ENCODE data around the gene RMI2.
A peak's percentile ranks its signal among the peaks of the same experiment; 100 is the strongest.

Gene RMI2

DNA sequence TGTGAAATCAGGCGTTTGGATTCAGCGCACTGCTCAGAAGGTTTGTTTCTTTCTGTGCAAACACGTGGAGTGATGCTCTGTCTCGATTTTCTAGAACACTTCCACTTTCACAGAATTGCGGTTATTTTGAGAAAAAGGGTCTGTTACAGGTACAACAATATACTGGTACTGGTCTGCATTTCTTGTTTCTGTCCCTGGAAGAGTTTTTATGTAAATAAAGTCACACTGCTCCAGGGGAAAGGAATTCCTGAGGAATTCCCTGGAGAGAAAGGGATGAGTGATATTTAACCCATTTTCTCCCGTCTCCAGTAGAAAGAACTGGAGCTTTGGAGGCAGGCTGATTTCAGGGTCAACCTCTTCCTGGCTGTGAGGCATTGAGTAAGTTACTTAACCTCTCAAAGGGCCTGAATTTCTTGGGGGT, 16.2 kb upstream of the RMI2 start:
- no peak for DNase-seq

DNA sequence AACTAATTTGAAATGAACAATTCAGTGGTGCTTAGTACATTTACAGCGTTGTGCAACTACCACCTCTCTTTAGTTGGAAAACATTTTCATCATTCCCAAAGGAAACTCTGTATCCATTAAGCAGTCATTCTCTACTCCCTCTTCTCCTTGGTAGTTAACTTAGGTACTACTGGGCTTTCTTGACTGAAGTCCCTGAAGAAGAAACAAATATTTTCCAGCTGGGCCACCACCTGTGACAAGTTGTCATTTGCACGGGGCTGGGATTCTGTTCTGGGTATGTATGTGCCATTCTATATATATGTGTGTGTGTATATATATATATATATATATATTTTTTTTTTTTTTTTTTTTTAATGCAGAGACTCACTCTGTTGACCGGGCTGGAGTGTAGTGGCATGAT, 15.4 kb upstream of the RMI2 start:
- DNase-seq, result no peak

DNA sequence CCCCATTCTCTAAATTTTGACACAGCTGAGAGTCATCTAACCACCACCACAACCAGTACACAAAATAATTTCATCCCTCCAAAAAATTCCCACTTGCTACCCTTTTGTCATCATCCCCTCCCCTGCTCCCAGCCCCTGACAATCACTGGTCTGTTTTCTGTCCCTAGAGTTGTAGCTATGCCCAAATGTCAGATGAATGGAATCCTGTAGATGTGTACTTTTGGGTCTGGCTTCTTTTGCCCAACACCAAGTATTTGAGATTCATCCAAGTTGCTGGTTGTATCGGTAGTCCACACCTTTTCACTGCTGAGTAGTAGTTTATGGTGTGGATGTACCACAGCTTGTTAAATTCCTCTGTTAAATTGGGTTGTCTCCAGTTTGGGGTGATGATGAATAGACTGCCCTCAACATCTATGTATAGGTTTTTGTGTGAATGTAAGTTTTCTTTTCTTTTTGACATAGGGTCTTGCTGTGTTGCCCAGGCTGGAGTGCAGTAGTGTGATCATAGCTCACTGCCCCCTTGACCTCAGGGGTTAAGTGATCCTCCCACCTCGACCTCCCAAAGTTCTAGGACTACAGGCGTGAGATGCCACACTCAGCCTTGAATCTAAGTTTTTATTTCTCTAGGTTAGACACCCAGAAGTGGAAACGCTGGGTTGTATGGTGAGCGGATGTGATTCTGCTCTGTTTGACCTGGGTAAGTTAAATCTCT, 14.6 kb upstream of the RMI2 start:
- no peak for DNase-seq

DNA sequence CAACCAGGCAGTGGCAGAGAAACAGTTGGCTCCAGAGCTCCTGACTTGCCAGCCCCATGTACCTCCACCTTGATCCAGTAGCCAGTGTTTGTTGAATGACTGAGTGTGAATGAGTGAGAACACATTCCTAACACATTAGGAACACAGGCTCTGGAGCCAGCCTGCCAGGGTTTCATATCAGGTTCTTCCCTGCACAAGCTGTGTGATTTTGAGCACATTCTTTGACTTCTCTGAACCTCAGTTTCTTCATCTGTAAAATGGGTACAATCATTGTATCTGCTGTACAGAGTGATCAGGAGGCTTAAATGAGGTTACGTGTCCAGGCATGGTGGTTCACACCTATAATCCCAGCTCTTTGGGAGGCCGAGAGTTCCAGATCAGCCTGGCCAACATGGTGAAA, 13.3 kb upstream of the RMI2 start:
- no peak for DNase-seq

DNA sequence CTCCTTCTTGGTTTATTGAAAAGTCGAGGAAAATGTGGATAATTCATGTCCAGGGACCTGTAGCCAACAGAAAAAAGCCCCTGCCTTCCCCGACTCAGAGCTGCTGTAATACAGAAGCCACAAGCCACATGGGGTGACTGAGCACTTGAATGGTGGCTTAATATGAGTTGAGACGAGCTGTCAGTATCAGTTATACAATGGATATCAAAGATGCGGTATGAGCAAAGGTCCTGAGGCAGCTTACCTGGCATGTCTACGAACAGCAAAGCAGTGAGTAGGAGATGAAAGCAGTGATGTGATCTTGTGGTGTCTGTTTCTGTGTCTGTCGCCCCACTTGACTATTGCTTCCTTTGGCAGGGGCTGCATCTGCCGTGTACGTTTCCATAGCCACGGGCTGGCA, 12.2 kb upstream of the RMI2 start:
- DNase-seq, result no peak

DNA sequence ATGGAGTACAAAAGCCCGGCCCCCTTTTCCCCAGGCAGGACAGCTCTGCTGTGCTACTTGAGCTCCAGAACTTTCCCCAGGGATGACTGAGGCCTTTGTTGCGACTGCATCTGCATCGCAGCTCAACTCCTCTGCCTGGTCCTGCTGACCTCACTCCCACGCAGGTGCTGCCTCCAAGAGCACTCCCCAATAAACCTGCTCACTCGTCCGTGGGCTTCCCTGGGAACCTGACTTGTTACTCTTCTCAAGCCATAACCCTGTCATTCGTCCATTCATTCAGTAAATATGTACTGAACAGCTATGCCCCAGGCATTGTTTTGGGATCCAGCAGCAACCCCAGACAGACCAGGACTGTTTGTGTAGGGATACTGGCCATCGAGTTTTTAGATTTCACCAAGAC, 11.6 kb upstream of the RMI2 start:
- no peak for DNase-seq

DNA sequence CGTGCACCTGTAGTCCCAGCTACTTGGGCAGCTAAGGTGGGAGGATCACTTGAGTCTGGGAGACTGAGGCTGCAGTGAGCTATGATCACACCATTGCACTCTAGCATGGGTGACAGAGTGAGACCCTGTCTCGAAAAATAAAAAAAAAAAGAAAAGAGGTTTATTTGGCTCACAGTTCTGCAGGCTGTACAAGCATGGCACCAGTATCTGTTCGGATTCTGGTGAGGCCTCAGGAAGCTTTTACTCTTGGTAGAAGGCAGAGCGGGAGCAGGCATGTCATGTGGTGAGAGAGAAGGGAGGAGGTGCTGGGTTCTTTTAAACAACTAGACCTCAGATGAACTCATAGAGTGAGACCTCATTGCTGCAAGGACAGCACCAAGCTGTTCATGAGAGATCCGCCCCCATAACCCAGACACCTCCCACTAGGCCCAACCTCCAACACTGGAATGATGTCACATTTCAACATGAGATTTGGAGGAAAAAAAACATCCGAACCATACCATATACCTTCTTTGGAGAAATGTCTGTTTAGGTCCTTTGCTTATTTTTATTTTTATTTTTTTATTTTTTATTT, 10.3 kb upstream of the RMI2 start:
- DNase-seq, result no peak

DNA sequence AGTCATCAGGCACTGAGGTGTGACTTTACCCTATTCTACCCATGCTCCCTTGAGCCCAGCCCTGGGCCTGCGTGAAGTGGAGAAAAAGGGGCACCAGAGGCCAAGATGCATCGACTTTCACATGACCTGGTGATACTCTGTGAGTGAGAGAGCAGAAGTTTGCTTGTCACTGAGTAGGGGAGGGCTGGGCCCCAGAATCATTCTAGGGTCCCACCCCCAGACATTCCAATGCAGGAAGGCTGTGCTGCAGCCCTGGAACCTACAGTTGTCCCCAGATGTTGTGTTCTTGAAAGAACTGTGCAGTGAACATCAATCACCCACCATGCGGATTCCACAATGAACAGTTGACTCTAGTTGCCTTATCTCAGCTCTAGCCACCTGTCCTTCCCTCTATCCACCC, 6.2 kb upstream of the RMI2 start:
- DNase-seq, result no peak

DNA sequence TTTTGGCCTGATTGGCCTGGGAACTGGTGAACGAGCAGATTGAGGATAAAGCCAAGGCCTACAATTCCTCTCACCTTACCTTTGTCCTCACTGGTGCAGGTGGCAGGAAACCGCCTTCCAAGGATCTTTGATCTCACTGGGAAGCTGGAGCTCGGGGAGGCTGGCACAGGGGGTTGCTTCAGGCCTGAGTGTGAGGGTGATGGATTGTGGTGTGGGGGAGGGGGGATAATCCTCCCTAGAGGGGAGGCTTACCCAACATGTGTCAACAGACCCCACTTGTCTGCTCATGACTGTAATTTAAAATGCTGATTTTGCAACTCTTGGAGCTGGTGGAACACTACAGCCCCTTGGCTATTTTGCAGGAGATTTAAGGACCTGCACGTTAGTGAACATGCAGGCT, 4.5 kb upstream of the RMI2 start:
- no peak for DNase-seq

DNA sequence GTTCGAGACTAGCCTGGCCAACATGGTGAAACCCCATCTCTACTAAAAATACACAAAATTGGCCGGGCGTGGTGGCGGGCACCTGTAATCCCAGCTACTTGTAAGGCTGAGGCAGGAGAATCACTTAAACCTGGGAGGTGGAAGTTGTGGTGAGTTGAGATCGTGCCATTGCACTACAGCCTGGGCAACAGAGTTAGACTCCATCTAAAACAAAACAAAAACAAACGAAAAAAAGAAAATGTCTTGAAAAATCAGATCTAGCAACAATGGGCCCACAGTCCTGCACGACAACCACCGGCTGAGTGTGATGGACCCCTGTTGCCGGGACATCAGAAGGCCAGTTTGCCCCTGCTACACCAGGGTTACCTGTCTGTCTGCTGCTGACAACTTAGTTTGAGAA, 3.9 kb upstream of the RMI2 start:
- no peak for DNase-seq

DNA sequence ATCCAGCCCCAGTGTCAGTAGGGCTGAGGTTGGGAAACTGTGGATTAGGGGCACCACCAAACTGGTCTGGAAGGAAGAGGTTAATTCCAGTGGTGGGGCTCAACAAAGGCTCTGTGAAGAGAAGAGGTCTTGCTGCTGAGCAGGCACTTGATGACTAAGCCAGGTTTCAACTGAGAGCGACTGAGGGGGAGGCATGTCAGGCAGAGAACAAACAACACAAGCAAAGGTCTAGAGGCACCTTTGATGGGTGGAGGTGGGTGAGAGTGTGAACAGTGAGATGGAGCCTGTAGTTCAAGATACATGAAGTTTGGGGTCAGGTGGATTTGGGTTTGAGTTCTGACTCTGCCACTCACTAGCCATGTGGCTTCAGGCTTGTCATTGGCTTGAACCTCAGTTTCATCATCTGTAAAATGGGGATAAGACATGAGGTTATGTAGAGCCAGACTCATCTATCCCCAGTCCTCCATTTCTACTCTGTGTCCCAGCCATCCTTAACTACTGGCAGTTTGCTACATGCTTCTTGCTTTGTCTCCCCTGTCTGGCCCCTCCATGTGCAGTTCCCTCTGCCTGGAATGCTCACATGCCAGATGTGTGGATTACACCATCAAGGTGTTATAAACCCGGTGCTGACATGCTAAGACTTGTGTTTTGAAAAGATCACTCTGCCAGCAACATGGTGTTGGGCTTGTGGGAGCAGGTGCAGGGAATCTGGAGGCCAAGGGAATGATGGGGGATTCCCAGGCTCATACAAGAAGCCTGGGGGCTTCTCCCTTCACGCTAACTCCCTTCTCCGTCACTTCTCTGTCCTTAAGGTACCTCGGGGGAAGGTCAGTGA, 3.0 kb upstream of the RMI2 start:
- no peak for DNase-seq

DNA sequence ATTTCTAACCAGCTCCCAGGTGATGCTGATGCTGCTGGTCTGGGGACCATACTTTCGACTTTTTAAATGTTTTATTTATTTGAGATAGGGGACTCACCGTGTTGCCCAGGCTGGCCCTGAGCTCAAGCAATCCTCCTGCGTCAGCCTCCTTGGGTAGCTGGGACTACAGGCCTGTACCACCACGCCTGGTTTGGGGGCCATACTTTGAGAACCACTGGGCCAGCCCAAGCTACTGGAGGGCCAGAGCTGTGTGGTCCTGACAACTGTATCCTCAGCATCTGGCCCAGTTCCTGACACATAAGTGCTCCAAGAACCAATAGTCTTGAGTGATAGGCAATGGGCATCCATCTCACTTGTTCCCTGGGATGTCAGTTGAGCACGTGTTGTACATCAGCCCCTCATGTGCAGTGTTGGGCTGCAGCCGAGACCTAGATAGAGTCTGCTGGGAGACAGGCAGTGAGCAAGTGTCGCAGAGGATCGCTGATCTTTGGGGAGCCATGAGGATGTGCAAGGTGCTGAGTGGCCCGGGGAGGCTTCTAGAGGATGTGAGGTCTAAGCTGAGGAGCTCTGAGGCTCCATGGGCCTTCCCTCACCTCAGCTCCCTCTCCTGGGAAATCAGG, 1.6 kb downstream of the RMI2 start:
- no peak for DNase-seq

DNA sequence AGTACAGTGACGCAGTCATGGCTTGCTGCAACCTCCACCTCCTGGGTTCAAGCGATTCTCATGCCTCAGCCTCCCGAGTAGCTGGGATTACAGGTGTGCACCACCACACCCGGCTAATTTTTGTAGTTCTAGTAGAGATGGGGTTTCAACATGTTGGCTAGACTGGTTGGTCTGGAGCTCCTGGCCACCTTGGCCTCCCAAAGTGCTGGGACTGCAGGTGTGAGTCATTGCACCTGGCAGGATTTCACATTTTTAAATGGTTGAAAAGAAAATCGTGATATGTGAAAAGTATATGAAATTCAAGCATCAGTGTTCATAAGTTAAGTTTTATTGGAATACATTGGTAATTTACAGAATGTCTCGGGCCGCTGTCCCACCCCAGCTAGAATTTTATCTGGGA, 2.6 kb downstream of the RMI2 start:
- DNase-seq, result no peak

DNA sequence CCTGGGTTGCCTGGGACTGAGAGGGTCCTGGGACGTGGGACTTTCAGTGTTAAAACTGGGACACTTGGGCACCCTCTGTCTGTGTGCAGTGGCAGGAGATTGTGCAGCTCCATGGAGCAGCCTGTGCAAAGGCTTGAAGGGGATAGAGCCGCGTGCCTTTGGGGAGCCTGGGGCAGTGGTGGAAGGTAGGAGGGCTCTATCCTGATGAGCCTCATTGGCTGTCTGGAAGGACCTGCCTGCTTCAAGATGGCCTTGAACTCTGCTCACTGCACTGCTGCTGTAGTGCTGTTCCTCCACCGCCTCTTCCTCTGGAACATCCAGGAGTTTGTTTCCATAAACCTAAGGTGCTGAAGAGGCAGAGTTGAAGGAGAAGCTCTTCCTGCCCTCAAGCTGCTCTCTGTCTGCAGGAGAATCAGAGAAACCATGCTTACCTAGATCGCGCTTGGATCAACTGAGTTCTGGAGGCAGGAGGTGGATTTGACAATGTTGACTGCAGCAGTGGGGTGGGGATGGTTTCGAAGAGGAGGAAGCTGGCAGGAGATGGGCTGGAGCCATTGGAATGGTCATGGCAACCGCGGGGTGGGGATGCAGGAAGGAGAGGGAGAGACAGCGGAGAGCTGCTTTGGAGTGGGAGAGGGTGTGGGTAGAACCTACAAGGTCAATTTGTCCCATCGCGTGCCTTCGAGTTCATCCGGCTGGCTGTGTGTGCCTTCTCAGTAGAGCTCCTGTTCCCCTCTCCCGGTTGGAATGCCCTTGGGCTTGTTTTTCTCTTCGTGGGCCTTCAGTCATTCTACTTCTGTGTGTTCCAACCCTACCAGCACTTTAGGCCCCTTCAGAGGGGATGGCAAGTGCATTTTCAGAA, 3.7 kb downstream of the RMI2 start:
- DNase-seq, result no peak

DNA sequence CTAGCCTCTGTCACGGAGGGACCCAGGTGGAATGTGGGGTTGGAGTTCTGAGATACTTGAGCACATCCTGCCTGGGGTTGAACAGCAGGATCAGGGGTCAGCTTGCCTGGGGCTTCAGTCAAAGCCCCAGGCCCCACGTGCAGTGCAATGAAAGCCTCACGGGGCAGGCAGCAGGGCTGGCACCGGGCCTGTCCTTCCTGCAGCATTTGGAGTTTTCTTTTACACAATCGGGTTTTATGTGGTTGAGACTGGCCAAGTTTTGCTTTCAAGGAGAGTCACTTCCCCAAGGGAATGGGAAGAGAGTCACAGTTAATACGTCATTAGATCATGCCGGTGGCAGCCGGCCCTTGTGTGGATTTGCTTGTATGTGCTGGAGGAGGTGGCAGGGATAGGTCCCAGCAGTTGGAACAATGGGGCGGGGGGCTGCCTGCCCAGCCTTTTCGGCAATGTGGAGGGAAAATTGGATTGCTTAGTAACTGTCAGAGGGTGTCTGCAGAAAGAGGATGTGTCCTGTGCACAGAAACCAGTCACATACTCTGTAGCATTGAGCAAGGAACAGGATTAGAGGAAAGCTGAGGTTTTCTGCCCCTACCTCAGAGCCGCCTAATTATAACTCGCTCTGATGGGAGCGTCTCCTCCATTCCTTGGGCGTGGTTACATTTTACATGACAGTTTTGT, 4.5 kb downstream of the RMI2 start:
- DNase-seq, result no peak

DNA sequence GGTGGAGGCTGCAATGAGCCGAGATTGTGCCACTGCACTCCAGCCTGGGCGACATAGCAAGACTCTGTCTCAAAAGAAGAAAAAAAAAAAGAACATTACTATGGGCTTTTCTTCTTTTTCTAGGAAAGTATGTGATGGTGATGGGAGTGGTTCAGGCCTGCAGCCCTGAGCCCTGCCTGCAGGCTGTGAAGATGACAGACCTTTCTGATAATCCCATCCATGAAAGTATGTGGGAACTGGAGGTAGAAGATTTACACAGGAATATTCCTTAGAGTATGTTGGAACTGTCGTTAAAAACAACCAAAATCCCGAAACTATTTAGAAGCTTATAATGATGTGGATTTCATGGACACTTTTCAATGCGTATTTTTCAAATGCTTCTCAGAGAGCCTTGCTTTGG, 5.3 kb downstream of the RMI2 start:
- no peak for DNase-seq

DNA sequence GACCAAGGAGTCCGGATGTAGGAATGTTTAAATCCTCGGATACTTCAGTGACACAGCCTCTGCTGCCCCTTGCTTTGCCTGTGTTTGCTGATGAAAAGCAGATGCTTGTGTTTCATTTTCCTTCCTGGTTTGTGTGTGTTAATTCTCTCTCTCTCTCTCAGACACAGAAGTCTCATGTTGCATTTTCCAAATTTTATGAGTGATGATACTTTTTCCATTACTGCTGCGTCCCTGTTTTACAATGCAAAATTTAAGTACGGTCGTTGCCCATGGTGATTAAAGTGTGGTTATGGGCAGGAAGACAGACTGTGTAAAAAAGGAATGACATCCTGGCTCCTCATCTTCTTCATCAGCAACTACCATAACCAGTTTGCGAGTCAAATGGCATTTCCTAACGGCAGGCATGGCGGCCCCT, 5.7 kb downstream of the RMI2 start:
- no peak for DNase-seq

DNA sequence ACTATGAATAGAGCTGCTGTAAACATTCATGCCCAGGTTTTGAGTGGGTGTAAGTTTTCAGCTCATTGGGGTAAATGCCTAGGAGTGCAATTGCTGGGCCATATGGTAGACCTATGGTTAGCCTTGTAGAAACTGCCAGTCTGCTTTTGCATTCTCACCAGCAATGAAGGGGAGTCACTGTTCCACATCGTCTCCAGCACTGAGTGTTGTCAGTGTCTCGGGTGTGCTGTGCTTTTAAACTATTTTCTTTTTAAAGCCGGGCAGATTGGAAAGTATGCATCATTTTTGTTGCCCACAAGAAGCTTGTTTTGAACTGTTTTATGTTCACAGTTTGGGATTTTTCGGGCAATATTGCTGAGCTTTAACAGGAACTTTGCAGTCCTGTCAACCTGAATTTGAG, 7.9 kb downstream of the RMI2 start:
- no peak for DNase-seq

DNA sequence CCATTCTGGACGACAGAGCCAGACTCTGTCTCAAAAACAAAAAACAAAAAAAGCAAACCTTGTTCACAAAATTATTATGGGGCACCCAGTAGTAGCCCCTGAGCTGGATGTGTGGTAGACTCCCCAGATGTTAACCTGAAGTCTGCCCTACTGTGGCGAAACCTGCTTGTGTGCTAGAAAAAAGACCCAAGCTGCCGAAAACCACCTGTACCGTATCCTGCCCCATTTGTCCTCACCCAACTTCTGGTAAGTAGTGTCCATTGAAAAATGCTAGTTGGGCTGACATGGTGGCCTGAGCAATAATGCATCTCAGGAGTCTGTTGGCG, 9.1 kb downstream of the RMI2 start:
- no peak for DNase-seq

DNA sequence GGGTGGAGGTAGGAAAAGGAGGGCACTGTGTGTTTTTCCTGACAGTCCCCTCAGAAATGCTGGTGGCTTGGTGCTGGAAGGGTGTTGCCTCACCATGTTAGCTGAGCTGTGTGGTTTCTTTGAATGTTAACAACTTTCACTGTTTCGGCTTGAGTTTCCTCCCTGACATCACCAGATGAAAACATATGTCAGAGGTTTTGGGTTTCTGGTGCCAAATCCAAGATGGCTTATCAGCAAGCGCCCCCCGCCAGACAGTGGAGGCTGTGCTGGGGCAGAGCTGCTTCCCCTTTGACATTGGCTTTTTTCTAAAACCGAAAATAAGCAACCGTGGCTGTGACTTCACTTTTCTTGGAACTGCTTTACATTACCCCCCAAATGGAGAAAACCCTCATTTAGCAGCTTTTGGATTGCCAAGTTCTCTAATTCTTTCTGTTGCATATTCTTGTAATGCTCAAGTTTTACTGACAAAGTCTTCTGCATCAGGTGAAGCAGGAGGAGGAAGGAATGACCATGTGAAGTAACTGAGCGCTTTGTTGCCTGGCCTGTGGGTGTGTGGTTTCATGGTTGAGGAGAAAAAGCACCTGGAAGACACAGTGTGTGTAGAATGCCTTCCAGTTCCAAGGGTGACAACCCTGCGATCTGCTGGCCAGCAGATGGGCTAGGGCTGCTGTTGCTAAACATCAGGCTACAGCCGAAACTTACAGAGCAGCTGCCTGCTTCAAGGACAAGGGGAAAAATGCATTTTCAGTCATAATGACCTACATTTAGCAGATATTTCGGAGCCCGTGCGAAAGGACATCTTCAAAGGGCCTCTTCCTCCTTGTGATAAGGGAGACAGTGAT, 9.7 kb downstream of the RMI2 start:
- DNase-seq, result peak; percentile 75

DNA sequence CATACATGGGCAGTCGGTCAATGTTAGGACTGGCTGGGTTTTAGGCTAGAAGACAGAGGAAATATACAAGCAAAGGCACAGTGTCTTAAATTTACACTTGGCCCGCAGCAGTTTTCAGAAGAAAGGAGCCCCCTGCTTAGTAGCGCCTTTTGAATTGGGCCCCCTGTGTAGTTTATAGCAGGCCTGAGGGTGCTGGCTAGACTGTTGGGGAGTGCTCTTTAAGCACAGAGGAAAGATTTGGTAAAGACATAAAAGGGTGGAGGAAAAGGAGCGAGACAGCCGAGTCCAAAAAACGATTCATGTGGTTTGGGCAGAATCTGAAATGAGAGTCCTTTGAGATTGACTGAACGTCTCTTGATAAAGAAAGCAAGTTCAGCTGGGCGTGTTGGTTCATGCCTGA, 10.6 kb downstream of the RMI2 start:
- DNase-seq, result no peak
